Raji (cell line): ENCODE data around the gene NOC2L.

ENCODE experiments used
- POLR2A ChIP-seq: IDR thresholded peaks from 2 replicates; pipeline ENCODE4 v1.6.1; 2011; ENCODE audit warnings: low read depth, low read length, control low read depth; ENCODE audit not compliant: insufficient read depth

NOC2L gene

DNA sequence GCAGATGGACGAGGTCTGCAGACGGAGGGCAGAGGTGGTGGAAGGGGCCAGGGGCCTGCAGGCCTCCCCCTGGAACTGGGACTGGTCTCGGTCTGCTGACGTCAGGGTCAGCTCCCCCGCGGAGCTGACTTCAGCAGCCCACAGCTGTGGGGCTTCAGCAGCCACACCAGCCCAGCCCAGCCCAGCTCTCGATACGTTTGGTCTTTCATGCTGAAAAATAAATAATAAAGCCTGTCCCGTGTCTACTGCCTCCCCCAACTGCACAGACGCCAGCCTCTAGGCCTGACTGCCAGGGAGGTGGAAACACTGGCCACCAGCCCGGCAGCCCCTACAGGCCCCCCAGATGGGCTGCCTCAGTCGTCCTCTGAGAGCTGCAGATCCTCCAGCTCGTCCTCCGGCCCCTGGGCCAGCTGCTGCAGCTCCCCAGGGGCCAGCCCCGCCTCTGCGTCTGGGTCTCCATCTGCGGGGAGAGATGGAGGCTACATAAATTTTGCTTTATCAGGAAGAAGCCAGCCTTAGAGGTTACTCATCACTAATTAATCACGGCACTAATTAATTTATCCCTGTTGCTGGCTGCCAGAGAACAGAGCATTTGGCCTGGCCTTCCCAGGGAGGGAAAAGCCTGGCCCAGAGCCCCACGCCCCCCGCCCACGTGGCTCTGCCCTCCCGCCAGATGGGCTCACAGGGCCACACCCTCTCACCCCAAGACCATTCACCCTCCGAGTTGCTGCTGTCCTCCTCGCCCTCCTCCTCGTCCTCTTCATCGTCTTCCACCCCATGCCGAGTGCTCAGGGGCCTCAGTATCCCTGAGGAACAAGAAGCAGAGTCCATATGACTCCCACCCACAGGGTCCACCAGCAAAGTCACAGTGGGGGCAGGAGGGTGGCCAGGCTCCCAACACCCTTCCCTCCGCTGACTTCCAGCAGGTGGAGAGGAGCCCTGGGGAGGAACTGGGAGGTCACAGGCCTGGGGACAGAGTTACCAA lies 14.4 kb downstream of the NOC2L start:
- no peak for TF ChIP-seq POLR2A

DNA sequence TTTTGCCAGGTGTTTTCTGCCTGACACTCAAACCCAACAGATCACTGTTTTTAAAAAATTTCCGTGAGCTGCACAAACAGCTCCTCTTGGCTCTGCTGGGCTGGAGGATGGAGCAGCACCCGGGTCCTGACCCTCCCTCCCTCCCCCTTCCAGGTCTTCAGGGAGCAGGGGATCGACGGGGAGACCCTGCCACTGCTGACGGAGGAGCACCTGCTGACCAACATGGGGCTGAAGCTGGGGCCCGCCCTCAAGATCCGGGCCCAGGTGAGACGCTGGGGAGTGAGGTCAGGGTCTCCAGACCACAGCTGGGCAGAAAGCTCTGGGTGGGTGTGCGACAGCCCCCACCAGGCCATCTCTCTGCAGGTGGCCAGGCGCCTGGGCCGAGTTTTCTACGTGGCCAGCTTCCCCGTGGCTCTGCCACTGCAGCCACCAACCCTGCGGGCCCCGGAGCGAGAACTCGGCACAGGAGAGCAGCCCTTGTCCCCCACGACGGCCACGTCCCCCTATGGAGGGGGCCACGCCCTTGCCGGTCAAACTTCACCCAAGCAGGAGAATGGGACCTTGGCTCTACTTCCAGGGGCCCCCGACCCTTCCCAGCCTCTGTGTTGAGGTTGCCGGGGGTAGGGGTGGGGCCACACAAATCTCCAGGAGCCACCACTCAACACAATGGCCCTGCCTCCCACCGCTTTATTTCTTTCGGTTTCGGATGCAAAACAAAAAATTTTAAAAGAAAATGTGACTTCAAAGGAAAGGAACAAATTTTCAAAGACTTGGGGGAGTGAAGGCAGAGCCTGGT lies 15.3 kb downstream of the NOC2L start:
- no peak for TF ChIP-seq POLR2A

DNA sequence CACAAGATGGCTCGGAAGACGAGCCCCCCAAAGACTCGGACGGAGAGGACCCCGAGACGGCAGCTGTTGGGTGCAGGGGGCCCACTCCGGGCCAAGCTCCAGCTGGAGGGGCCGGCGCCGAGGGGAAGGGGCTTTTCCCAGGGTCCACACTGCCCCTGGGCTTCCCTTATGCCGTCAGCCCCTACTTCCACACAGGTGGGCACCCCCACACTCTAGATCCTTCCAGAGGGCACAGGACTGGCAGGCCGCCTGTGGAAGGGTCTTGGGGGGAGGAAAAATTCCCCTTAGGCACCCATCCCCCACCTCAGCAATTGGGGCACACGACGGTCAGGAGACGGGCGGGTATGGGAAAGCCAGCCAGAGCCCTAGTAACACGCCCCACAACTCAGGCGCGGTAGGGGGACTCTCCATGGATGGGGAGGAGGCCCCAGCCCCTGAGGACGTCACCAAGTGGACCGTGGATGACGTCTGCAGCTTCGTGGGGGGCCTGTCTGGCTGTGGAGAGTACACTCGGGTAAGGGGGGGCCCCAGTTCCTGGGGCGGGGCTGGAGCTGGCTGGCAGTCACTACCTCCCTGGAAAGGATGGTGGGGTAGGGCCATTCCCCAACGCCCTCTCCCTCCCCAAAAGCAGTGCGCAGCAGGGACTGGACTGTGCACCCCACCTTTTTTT lies 16.1 kb downstream of the NOC2L start:
- no peak for TF ChIP-seq POLR2A

- TF ChIP-seq POLR2A: no peak
Measured at GRCh38 chr1:942411-942821, 16.6 kb downstream of the NOC2L start.

GRCh38 chr1:941588-942383 lies 17.3 kb downstream of the NOC2L start:
- TF ChIP-seq POLR2A: no peak

DNA sequence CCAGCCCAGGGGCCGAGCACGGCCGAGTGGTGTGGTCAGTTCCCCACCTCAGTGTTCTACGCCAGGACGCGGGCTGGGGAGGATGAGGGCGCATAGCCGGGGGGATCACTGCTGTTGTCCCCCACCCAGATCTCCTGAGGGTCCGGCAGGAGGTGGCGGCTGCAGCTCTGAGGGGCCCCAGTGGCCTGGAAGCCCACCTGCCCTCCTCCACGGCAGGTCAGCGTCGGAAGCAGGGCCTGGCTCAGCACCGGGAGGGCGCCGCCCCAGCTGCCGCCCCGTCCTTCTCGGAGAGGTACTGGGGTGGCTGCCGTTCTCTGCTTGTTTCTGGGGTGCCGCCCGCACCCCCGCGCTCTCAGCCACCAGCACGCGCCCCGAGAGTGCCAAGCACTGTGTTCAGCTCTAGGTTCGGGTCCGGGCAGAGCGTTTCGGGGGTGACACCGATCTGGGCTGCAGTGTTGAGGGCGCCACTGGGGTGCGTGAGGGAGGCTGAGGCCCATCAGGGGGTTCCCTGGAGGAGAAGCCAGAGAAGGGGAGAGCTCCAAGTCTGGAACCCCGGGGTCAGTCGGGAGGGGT lies 18.0 kb downstream of the NOC2L start:
- no peak for TF ChIP-seq POLR2A

DNA sequence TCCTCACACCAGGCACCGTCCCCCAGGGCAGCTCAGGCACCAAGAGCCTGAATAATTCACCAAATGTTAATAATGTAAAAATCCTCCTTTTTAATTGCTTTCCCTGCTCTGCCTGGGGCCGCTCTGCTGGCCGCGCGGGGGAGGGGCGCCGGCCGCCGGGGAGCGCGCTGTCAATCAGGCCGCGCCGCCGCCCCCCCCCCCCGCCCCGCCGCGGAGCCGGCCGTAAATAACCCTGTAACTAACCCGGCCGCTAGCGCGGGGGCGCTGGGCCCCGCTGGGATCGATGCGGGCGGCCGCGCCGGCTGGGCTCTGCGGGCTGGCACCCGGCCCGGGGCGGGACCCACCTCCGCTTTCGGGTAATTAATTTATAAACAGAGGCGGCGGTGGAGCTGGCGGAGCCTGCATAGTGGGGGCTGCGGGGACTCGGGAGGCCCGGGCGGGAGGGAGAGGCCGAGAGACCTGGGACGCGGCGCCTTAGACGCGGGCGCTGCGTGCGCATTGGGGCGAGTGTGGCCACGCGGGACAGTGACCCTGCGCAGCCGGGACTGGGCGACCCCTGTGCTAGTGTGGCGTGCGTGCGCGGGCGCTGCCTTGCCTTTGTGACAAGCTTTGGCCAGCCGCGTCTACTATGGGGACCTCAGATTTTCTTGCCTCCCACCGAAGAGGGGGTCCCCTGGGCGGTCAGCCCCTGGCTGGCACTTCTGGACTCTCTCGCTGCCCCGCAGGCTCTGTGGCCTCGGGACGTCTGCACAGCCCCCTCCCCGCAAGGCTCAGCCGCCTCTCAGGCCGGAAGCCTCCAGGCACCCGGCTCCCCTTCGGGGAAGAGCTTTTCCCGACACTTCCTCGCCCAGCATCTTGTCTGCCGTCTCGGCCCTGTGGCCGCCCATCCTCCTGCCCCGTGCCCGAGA lies 18.7 kb downstream of the NOC2L start:
- no peak for TF ChIP-seq POLR2A

- TF ChIP-seq POLR2A: no peak
Measured at GRCh38 chr1:939511-940106, 19.4 kb downstream of the NOC2L start.

DNA sequence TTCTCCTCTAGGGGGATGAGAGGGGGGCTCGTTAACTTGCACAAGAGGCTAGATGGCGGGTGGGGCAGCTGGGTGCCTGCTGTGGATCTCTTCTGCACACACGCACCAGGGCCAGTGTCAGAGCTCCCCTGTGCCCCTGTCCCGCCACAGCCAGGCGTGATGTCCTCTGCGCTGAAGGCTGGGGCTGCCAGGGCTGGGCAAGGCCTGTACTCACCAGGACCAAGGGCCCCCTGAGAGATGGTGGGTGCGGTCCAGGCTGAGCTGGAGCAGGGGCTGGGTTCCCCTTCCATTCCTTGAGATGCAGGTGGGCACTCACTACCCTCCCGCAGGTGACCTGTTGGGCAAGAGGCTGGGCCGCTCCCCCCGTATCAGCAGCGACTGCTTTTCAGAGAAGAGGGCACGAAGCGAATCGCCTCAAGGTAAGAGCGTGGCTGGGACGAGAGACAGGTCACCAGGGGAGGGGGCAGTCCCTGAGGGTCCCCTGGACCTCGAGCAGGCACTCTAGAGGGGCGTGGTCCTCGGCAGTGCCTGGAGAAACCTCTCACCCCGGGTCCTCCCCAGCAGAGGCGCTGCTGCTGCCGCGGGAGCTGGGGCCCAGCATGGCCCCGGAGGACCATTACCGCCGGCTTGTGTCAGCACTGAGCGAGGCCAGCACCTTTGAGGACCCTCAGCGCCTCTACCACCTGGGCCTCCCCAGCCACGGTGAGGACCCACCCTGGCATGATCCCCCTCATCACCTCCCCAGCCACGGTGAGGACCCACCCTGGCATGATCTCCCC lies 20.2 kb downstream of the NOC2L start:
- no peak for TF ChIP-seq POLR2A

GRCh38 chr1:938088-938683 lies 20.9 kb downstream of the NOC2L start:
- no peak for TF ChIP-seq POLR2A

DNA sequence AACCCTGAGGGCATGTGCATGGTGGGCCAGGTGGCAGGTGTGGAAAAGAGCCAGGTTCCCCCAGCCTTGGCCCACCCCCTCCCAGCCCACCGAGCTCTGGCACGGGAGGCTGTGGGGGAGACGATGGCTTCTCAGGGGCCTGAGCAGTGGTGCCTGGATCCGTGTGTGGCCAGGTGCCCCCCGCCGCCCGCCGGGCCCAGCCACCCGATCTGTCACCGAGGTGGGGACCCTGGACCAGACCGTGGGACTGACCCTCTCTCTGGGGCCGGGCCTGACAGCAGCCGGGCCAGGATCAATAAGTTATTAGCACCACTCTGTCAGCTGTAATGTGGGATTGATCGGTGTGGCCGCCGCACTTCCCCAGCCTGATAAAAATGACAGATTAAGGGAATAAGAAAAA lies 21.5 kb downstream of the NOC2L start:
- no peak for TF ChIP-seq POLR2A
